K562 (cell line): ENCODE data around the gene INHBC. TPM values are rescaled to one million over a fixed set of nuclear protein-coding genes. Genes with fewer than 3 reads are reported as not detected.

Experiments used
- GABPA ChIP-seq: fragments of 200-800 bp; sonication (Bioruptor generic); conservative IDR thresholded peaks from 2 replicates; pipeline ENCODE4 v1.6.1; 2016; ENCODE audit warnings: low read depth, missing genetic modification characterization, missing compliant biosample characterization
- PHB2 ChIP-seq: fragments of 450-650 bp; IDR thresholded peaks from 2 replicates; pipeline ENCODE4 v1.6.1; 2017; ENCODE audit warnings: low read depth
- POLR2H ChIP-seq: IDR thresholded peaks from 2 replicates; pipeline ENCODE4 v1.6.1; 2016; ENCODE audit warnings: missing genetic modification characterization, low read depth, mild to moderate bottlenecking, control low read depth, missing compliant biosample characterization, moderate library complexity
- SRF ChIP-seq, 2 experiments: fragments of 250-450, 450-650 bp in 1 of 2; sonication (Bioruptor Pico) in 1 of 2; sonication (generic) in 1 of 2; formaldehyde crosslinking; IDR thresholded peaks; 2 replicates each; pipeline versions ENCODE4 v1.5.0 to v1.5.1; 2020 to 2022; ENCODE audit warnings: mild to moderate bottlenecking in 1 of 2, missing genetic modification reagents in 1 of 2
- TEAD1 ChIP-seq, 2 experiments: fragments of 450-650 bp in 1 of 2; sonication (generic) in 1 of 2; formaldehyde crosslinking; IDR thresholded peaks; 2 replicates each; pipeline versions ENCODE4 v1.4.0 to v1.8.0; 2020 to 2022; ENCODE audit warnings: mild to moderate bottlenecking in 2 of 2, missing genetic modification reagents in 1 of 2
- ZBTB1 ChIP-seq: sonication (generic); formaldehyde crosslinking; IDR thresholded peaks from 2 replicates; pipeline ENCODE4 v1.8.1; 2023; ENCODE audit warnings: missing genetic modification reagents, low read depth, mild to moderate bottlenecking, borderline replicate concordance
- ZBTB33 ChIP-seq: sonication (generic); formaldehyde crosslinking; IDR thresholded peaks from 2 replicates; pipeline ENCODE4 v1.8.1; 2023; ENCODE audit warnings: mild to moderate bottlenecking, missing genetic modification reagents
- ZKSCAN1 ChIP-seq: fragments of 150-350 bp; IDR thresholded peaks from 2 replicates; pipeline ENCODE4 v1.6.1; 2016; ENCODE audit warnings: low read depth, low read length
- ZKSCAN3 ChIP-seq: fragments of 250-450 bp; sonication (Bioruptor Pico); IDR thresholded peaks from 2 replicates; pipeline ENCODE4 v1.4.0; 2020
- ZNF655 ChIP-seq: fragments of 250-450 bp; sonication (Bioruptor Pico); IDR thresholded peaks from 2 replicates; pipeline ENCODE4 v1.5.0; 2021
- polyA plus RNA-seq, 8 experiments: library from polyadenylated mRNA; depleted of rRNA in 4 of 8; stranded (reverse) in 5 of 8; unstranded in 3 of 8; fragments of >200 nt; fragmentation: Nextera tagmentation in 2 of 8; fragmentation: Illumina TruSeq in 1 of 8; extraction: Ambion mirVana in 2 of 8; extraction: Trizol in 1 of 8; gene quantifications; 2 replicates each; pipeline versions ENCODE4 v1.2.1 to v1.2.3, GENCODE V29; 2011 to 2014; ENCODE audit warnings: inconsistent platforms in 1 of 8, missing spikeins in 1 of 8
- total RNA-seq, 7 experiments: library from RNA; depleted of rRNA in 6 of 7; stranded (reverse); fragments of >200 nt in 6 of 7; fragmentation: Illumina TruSeq in 2 of 7; extraction: Trizol in 2 of 7; gene quantifications; 2 replicates each; pipeline versions ENCODE4 v1.2.1 to v1.2.3, GENCODE V29; 2011 to 2021; ENCODE audit warnings: low replicate concordance in 1 of 7
- TF ChIP-seq, protein P1 (sequence below): fragments of 250-450 bp; sonication (Bioruptor Pico); IDR thresholded peaks from 2 replicates; pipeline ENCODE4 v1.4.0; 2020; ENCODE audit warnings: borderline replicate concordance
- TF ChIP-seq, protein P2 (sequence below): fragments of 250-450 bp; sonication (Bioruptor Pico); IDR thresholded peaks from 2 replicates; pipeline ENCODE4 v1.5.0; 2021
- TF ChIP-seq, protein P3 (sequence below): IDR thresholded peaks from 2 replicates; pipeline ENCODE4 v1.6.1; 2014; ENCODE audit warnings: antibody characterized with exemption
- TF ChIP-seq, protein P4 (sequence below): fragments of 450-650 bp; IDR thresholded peaks from 2 replicates; pipeline ENCODE4 v1.6.1; 2016; ENCODE audit warnings: antibody characterized with exemption
- TF ChIP-seq, protein P5 (sequence below), 2 experiments: fragments of 450-650 bp; IDR thresholded peaks; 2 replicates each; pipeline ENCODE4 v1.6.1; 2016

Gene INHBC
- total and polyA plus RNA-seq, 9 of the 15 experiments (the other 6 are each of a cell fraction or from before 2014, with no cell fraction given): 0.07 to 0.24 (median 0.15) TPM; not detected in 4

DNA sequence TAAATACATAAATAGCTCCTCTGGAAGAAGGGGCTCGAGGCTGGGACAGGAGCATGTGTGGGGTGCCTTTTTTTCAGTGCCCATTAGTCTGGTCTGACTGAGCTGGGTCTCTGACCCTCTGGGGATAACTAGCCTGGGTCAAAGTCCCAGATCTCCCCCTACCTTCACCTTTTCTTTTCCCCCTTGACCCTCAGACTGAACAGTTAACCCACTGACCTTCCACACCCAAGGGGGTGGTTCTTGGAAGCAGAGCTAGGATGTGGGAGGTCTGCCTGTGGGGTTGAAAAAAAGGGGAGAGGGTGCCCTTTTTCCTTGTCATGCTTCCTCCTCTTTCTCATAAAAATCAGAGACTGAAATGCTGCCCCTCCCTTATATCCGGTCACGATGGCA, 24.1 kb downstream of the INHBC start (continued):
- TF ChIP-seq ZBTB33 (CRISPR knock-in tag) (0 out of 2 replicates have a peak, but pooled peaks have one; percentile 1), ZKSCAN3 (CRISPR knock-in tag) (no peak), POLR2H (tag) (peak; percentile 88; the same call in 1 of the 2 replicates), ZKSCAN1 (no peak), GABPA (tag) (peak; percentile 44; the same call in 1 of the 2 replicates), SRF (CRISPR knock-in tag; IDR thresholded peaks at IDR 0.05) (peak in 1 of 2 experiments; percentile 23; a peak in 1 of 4 replicates), ZBTB1 (CRISPR knock-in tag) (0 out of 2 replicates have a peak, but pooled peaks have one; percentile 5), PHB2 (no peak), TEAD1 (CRISPR knock-in tag; IDR thresholded peaks at IDR 0.05) (no peak), ZNF655 (no peak)
- TF ChIP-seq, protein P1, sequence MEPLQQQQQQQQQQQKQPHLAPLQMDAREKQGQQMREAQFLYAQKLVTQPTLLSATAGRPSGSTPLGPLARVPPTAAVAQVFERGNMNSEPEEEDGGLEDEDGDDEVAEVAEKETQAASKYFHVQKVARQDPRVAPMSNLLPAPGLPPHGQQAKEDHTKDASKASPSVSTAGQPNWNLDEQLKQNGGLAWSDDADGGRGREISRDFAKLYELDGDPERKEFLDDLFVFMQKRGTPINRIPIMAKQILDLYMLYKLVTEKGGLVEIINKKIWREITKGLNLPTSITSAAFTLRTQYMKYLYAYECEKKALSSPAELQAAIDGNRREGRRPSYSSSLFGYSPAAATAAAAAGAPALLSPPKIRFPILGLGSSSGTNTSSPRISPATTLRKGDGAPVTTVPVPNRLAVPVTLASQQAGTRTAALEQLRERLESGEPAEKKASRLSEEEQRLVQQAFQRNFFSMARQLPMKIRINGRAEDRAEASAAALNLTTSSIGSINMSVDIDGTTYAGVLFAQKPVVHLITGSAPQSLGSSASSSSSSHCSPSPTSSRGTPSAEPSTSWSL (CRISPR knock-in tag): no peak
- TF ChIP-seq, protein P2, sequence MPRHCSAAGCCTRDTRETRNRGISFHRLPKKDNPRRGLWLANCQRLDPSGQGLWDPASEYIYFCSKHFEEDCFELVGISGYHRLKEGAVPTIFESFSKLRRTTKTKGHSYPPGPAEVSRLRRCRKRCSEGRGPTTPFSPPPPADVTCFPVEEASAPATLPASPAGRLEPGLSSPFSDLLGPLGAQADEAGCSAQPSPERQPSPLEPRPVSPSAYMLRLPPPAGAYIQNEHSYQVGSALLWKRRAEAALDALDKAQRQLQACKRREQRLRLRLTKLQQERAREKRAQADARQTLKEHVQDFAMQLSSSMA (CRISPR knock-in tag): 0 out of 2 replicates have a peak, but pooled peaks have one; percentile 11
- TF ChIP-seq, protein P3, sequence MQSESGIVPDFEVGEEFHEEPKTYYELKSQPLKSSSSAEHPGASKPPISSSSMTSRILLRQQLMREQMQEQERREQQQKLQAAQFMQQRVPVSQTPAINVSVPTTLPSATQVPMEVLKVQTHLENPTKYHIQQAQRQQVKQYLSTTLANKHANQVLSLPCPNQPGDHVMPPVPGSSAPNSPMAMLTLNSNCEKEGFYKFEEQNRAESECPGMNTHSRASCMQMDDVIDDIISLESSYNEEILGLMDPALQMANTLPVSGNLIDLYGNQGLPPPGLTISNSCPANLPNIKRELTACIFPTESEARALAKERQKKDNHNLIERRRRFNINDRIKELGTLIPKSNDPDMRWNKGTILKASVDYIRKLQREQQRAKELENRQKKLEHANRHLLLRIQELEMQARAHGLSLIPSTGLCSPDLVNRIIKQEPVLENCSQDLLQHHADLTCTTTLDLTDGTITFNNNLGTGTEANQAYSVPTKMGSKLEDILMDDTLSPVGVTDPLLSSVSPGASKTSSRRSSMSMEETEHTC: no peak
- TF ChIP-seq, protein P4, sequence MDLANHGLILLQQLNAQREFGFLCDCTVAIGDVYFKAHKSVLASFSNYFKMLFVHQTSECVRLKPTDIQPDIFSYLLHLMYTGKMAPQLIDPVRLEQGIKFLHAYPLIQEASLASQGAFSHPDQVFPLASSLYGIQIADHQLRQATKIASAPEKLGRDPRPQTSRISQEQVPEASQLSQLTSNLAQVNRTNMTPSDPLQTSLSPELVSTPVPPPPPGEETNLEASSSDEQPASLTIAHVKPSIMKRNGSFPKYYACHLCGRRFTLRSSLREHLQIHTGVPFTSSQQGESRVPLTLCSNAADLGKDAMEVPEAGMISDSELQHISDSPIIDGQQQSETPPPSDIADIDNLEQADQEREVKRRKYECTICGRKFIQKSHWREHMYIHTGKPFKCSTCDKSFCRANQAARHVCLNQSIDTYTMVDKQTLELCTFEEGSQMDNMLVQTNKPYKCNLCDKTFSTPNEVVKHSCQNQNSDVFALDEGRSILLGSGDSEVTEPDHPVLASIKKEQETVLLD: no peak
- TF ChIP-seq, protein P5, sequence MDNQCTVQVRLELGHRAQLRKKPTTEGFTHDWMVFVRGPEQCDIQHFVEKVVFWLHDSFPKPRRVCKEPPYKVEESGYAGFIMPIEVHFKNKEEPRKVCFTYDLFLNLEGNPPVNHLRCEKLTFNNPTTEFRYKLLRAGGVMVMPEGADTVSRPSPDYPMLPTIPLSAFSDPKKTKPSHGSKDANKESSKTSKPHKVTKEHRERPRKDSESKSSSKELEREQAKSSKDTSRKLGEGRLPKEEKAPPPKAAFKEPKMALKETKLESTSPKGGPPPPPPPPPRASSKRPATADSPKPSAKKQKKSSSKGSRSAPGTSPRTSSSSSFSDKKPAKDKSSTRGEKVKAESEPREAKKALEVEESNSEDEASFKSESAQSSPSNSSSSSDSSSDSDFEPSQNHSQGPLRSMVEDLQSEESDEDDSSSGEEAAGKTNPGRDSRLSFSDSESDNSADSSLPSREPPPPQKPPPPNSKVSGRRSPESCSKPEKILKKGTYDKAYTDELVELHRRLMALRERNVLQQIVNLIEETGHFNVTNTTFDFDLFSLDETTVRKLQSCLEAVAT (IDR thresholded peaks at IDR 0.05): 0 out of 4 replicates have a peak, but pooled peaks of 1 of the 2 experiments have one; percentile 26
- TF ChIP-seq, all 486 proteins: peak for 12
